ENCODE data around the gene TRIM56. TPM values are rescaled to one million over a fixed set of nuclear protein-coding genes. Genes with fewer than 3 reads are reported as not detected.
A peak's percentile ranks its signal among the peaks of the same experiment; 100 is the strongest.

The TRIM56 gene
- total and polyA plus RNA-seq, 9 of the 15 experiments (the other 6 are each of a cell fraction or from before 2014, with no cell fraction given) = 2.0 to 29.7 (median 11.6) TPM

- no peak for TF ChIP-seq GMEB1 (CRISPR knock-in tag; IDR thresholded peaks at IDR 0.05)
- TF ChIP-seq ZBTB8A (IDR thresholded peaks at IDR 0.05; ENCODE audit: partially characterized antibody) = no peak
- TF ChIP-seq AFF4 (CRISPR knock-in tag; IDR thresholded peaks at IDR 0.05) = no peak
- TF ChIP-seq TAF9B (IDR thresholded peaks at IDR 0.05; ENCODE audit: partially characterized antibody) = no peak
- TF ChIP-seq PTBP1 (IDR thresholded peaks at IDR 0.05; ENCODE audit: low read depth, low read length) = no peak
- TF ChIP-seq CHD2 (IDR thresholded peaks at IDR 0.05; ENCODE audit: low read depth, low read length) = no peak
- TF ChIP-seq NCOA4 (IDR thresholded peaks at IDR 0.05; ENCODE audit: partially characterized antibody) = no peak
- no peak for TF ChIP-seq FOXA1 (IDR thresholded peaks at IDR 0.05; ENCODE audit: borderline replicate concordance)
- TF ChIP-seq ZBTB11 (CRISPR knock-in tag; IDR thresholded peaks at IDR 0.05) = 0 out of 6 replicates have a peak, but pooled peaks of 1 of the 3 experiments have one; percentile 32
- TF ChIP-seq CBX3 (IDR thresholded peaks at IDR 0.05; ENCODE audit: borderline replicate concordance in 1 of 2, low read length in 2 of 2) = no peak
- TF ChIP-seq ZNF445 (CRISPR knock-in tag; IDR thresholded peaks at IDR 0.05; ENCODE audit: low read depth) = 0 out of 2 replicates have a peak, but pooled peaks have one; percentile 13
- no peak; the same call in 1 of the 2 replicates for TF ChIP-seq CBFA2T2 (conservative IDR thresholded peaks at IDR 0.05)
- TF ChIP-seq TRIM28 (IDR thresholded peaks at IDR 0.05) = no peak
- no peak; the same call in 1 of the 2 replicates for TF ChIP-seq CBFA2T3 (IDR thresholded peaks at IDR 0.05)
- TF ChIP-seq HDAC3 (IDR thresholded peaks at IDR 0.05; ENCODE audit: borderline replicate concordance, partially characterized antibody) = no peak
- TF ChIP-seq ZBTB34 (CRISPR knock-in tag; IDR thresholded peaks at IDR 0.05) = no peak
- TF ChIP-seq ZNF444 (CRISPR knock-in tag; IDR thresholded peaks at IDR 0.05) = no peak
Observed at GRCh38 chr7:101126651-101127459, 41.6 kb downstream of the TRIM56 start, which contains the start of gene SERPINE1 (continued).

All from K562 (cell line).